ENCODE data around the gene STK11IP.

Gene STK11IP

DNA sequence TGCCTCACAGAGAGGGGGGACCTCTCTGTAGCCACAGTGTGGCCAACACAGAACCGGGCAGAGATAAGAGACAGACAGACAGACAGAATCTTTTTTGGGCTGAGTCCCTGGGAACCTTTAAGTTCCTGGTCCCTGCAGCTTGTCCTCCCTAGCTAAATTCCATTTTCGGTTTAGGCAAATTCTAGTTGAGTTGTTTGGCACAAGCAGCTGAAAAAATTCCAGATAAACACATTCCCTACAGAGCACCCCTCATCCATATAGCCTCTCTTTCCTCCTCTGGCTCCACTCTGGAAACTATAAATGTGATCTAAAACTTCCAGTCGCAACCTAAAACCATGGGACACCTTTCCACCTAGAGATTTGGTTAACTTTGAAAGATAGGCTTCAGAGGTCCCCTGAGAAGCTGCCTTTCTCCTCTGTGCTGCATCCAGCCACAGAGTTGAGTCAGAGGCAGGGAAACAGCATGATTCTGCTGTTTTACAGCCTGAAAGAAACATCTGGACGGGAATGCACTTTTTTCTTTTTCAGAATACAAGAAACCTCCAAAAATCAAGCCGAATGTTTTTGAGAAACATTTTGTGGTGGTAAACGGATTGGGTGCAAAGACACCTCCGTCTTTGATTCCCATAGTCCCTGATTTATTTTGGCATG, 60.7 kb downstream of the STK11IP start:
- Histone ChIP-seq H3K9ac (ENCODE audit: low read depth, low read length) (no peak overlapping the region), H3K36me3 (ENCODE audit: control insufficient read depth, insufficient read depth, low read length) (no peaks in the 10 kb centered on the region), H3K4me1 (ENCODE audit: control insufficient read depth, insufficient read depth, low read length) (peaks cover 7% of the 10 kb centered on the region), H3K4me3 (ENCODE audit: low read depth, low read length) (no peak overlapping the region), H3K9me3 (ENCODE audit: control insufficient read depth, insufficient read depth, low read length) (no peaks in the 10 kb centered on the region), H3K27me3 (ENCODE audit: control insufficient read depth, insufficient read depth, low read length) (no peaks in the 10 kb centered on the region)

- Histone ChIP-seq H3K4me3 (ENCODE audit: low read depth, low read length) (no peak overlapping the region), H3K4me1 (ENCODE audit: control insufficient read depth, insufficient read depth, low read length) (peaks cover 7% of the 10 kb centered on the region), H3K27me3 (ENCODE audit: control insufficient read depth, insufficient read depth, low read length) (no peaks in the 10 kb centered on the region), H3K36me3 (ENCODE audit: control insufficient read depth, insufficient read depth, low read length) (no peaks in the 10 kb centered on the region), H3K9ac (ENCODE audit: low read depth, low read length) (no peak overlapping the region), H3K9me3 (ENCODE audit: control insufficient read depth, insufficient read depth, low read length) (no peaks in the 10 kb centered on the region)
Measured at GRCh38 chr2:219658874-219659273, 61.2 kb downstream of the STK11IP start.

DNA sequence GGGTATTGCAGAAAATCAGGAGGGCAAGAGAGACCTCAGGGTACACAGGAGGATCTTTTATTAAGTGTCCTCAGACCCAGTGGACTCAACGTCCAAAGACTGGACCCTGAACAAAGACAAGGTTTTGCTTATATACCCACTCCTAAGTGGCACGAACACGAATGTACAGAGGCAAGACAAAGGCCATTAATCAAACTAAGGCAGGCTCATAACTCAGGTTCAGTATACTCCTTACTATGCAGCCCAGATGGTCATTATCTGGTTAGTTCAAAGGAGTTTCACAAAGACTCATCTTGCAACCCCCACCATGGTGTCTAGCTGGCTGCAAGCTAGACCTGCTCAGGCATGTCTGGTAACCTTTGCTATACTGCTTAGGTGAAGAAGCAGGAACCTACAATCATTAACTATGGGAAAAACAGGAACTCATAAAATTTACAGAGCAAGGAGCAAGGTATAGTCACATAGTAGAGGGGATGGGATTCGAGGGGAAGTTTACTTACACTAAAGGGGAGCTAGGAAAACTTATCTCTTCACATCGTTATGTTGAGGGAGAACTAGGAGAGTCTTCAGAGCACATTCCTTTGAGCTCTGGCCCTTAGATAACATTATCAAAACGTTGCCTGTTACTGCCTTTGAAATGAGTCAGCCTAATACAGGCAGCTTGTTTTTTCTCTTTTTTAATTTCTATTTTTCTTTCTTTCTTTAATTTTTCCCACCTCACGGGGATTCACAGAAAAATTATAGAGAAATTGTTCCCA, 63.7 kb downstream of the STK11IP start:
- H3K4me3 ChIP-seq (ENCODE audit: low read depth, low read length): no peak overlapping the region
- H3K27me3 ChIP-seq (ENCODE audit: control insufficient read depth, insufficient read depth, low read length): no peaks in the 10 kb centered on the region
- peaks cover 7% of the 10 kb centered on the region for H3K4me1 ChIP-seq (ENCODE audit: control insufficient read depth, insufficient read depth, low read length)
- no peaks in the 10 kb centered on the region for H3K36me3 ChIP-seq (ENCODE audit: control insufficient read depth, insufficient read depth, low read length)
- no peaks in the 10 kb centered on the region for H3K9me3 ChIP-seq (ENCODE audit: control insufficient read depth, insufficient read depth, low read length)
- no peak overlapping the region for H3K9ac ChIP-seq (ENCODE audit: low read depth, low read length)

- no peaks in the 10 kb centered on the region for H3K36me3 ChIP-seq (ENCODE audit: control insufficient read depth, insufficient read depth, low read length)
- no peak overlapping the region for H3K9ac ChIP-seq (ENCODE audit: low read depth, low read length)
- no peaks in the 10 kb centered on the region for H3K27me3 ChIP-seq (ENCODE audit: control insufficient read depth, insufficient read depth, low read length)
- H3K4me3 ChIP-seq (ENCODE audit: low read depth, low read length): no peak overlapping the region
- peaks cover 7% of the 10 kb centered on the region for H3K4me1 ChIP-seq (ENCODE audit: control insufficient read depth, insufficient read depth, low read length)
- no peaks in the 10 kb centered on the region for H3K9me3 ChIP-seq (ENCODE audit: control insufficient read depth, insufficient read depth, low read length)
Measured at GRCh38 chr2:219661955-219662395, 64.3 kb downstream of the STK11IP start.

GRCh38 chr2:219662566-219662965, 64.9 kb downstream of the STK11IP start:
- Histone ChIP-seq H3K9me3 (ENCODE audit: control insufficient read depth, insufficient read depth, low read length) (no peaks in the 10 kb centered on the region), H3K27me3 (ENCODE audit: control insufficient read depth, insufficient read depth, low read length) (no peaks in the 10 kb centered on the region), H3K4me3 (ENCODE audit: low read depth, low read length) (no peak overlapping the region), H3K36me3 (ENCODE audit: control insufficient read depth, insufficient read depth, low read length) (no peaks in the 10 kb centered on the region), H3K9ac (ENCODE audit: low read depth, low read length) (no peak overlapping the region), H3K4me1 (ENCODE audit: control insufficient read depth, insufficient read depth, low read length) (peaks cover 7% of the 10 kb centered on the region)

DNA sequence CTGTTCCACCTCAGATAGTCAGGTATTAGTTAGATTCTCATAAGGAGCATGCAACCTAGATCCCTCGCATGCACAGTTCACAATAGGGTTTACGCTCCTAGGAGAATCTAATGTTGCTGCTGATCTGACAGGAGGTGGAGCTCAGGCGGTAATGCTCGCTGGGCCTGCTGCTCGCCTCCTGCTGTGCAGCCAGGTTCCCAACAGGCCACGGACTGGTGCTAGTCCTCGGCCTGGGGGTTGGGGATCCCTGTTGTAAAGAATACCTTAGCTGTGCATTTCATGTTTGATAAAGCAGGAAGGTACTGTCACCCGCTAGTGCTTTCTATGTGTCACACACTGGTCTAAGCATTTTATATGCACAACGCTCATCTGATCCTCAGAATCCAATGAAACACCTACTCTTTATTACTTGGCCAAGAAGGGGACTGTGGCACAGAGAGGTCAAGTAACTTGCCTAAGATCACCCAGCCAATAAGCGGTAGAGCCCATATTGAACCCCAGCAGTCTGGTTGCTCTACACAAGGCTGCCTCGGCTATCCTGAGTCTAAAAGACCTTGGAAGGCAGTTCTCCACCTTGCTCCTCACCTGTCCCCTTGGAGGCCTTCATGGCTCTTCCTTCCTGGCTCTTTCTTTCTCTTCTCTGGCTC, 65.6 kb downstream of the STK11IP start:
- H3K4me3 ChIP-seq (ENCODE audit: low read depth, low read length): no peak overlapping the region
- H3K27me3 ChIP-seq (ENCODE audit: control insufficient read depth, insufficient read depth, low read length): no peaks in the 10 kb centered on the region
- no peaks in the 10 kb centered on the region for H3K36me3 ChIP-seq (ENCODE audit: control insufficient read depth, insufficient read depth, low read length)
- H3K4me1 ChIP-seq (ENCODE audit: control insufficient read depth, insufficient read depth, low read length): peaks cover 7% of the 10 kb centered on the region
- H3K9ac ChIP-seq (ENCODE audit: low read depth, low read length): no peak overlapping the region
- H3K9me3 ChIP-seq (ENCODE audit: control insufficient read depth, insufficient read depth, low read length): no peaks in the 10 kb centered on the region

GRCh38 chr2:219664041-219664440, 66.4 kb downstream of the STK11IP start:
- Histone ChIP-seq H3K4me1 (ENCODE audit: control insufficient read depth, insufficient read depth, low read length) (peaks cover 7% of the 10 kb centered on the region), H3K9ac (ENCODE audit: low read depth, low read length) (no peak overlapping the region), H3K27me3 (ENCODE audit: control insufficient read depth, insufficient read depth, low read length) (no peaks in the 10 kb centered on the region), H3K4me3 (ENCODE audit: low read depth, low read length) (no peak overlapping the region), H3K36me3 (ENCODE audit: control insufficient read depth, insufficient read depth, low read length) (no peaks in the 10 kb centered on the region), H3K9me3 (ENCODE audit: control insufficient read depth, insufficient read depth, low read length) (no peaks in the 10 kb centered on the region)

DNA sequence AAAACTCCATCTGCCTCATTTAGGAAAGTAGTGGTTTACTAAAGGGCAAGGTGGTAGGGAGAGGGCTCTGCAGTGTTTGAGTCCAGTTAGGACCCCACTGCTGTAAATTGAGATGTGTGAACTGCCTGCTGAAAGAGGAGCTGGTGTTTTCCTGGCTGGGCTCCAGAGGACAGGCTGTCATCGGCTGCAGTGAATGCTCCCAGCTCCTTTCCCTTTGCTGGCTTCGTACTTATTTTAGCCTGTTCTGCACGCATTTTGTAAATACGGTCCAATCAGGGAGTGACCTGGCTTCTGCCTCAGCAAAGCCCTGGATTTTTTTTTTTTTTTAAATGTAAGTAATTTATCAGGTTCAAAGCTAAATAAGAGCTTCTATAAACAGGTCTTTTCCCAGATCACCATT, 67.3 kb downstream of the STK11IP start:
- H3K9ac ChIP-seq (ENCODE audit: low read depth, low read length): no peak overlapping the region
- peaks cover 7% of the 10 kb centered on the region for H3K4me1 ChIP-seq (ENCODE audit: control insufficient read depth, insufficient read depth, low read length)
- no peaks in the 10 kb centered on the region for H3K9me3 ChIP-seq (ENCODE audit: control insufficient read depth, insufficient read depth, low read length)
- H3K27me3 ChIP-seq (ENCODE audit: control insufficient read depth, insufficient read depth, low read length): no peaks in the 10 kb centered on the region
- H3K4me3 ChIP-seq (ENCODE audit: low read depth, low read length): no peak overlapping the region
- no peaks in the 10 kb centered on the region for H3K36me3 ChIP-seq (ENCODE audit: control insufficient read depth, insufficient read depth, low read length)

DNA sequence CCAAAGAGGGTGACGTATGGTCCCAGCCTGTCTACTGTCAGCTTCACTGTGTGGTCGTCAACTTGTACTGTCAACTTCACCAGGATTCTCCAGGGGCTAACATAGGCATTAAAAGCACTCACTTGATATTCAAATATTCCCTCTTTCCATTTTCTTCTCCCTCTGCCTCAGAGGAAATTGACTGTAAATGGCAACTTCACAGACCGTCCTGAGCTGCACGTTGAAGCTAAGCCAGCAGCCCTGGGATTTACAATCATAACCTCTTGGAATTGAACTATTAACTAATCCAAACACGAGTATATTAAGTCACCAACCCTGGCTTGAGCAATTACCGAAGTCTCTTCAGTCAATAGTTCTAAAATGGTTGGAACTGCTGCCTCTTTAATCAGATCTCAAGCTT, 68.3 kb downstream of the STK11IP start:
- Histone ChIP-seq H3K9me3 (ENCODE audit: control insufficient read depth, insufficient read depth, low read length) (no peaks in the 10 kb centered on the region), H3K36me3 (ENCODE audit: control insufficient read depth, insufficient read depth, low read length) (no peaks in the 10 kb centered on the region), H3K9ac (ENCODE audit: low read depth, low read length) (no peak overlapping the region), H3K27me3 (ENCODE audit: control insufficient read depth, insufficient read depth, low read length) (no peaks in the 10 kb centered on the region), H3K4me1 (ENCODE audit: control insufficient read depth, insufficient read depth, low read length) (peaks cover 7% of the 10 kb centered on the region), H3K4me3 (ENCODE audit: low read depth, low read length) (no peak overlapping the region)
